Vagina (tissue), 2 donors: ENCODE measurements around the gene MYO7B.

Experiments used
- POLR2A ChIP-seq, 2 donors: fragments of 450-650 bp; IDR thresholded peaks; one replicate each; pipeline ENCODE4 v1.6.1; 2017; ENCODE audit warnings: antibody characterized with exemption in 2 of 2, mild to moderate bottlenecking in 2 of 2, moderate library complexity in 2 of 2
- TF ChIP-seq, protein P1 (sequence below), 3 experiments: fragments of 450-650 bp in 2 of 3; fragments of 200-600 bp in 1 of 3; sonication (generic) in 1 of 3; IDR thresholded peaks; one replicate each; pipeline ENCODE4 v1.5.1; 2017 to 2019; ENCODE audit warnings: antibody characterized with exemption in 3 of 3, mild to moderate bottlenecking in 2 of 3, moderate library complexity in 2 of 3

DNA sequence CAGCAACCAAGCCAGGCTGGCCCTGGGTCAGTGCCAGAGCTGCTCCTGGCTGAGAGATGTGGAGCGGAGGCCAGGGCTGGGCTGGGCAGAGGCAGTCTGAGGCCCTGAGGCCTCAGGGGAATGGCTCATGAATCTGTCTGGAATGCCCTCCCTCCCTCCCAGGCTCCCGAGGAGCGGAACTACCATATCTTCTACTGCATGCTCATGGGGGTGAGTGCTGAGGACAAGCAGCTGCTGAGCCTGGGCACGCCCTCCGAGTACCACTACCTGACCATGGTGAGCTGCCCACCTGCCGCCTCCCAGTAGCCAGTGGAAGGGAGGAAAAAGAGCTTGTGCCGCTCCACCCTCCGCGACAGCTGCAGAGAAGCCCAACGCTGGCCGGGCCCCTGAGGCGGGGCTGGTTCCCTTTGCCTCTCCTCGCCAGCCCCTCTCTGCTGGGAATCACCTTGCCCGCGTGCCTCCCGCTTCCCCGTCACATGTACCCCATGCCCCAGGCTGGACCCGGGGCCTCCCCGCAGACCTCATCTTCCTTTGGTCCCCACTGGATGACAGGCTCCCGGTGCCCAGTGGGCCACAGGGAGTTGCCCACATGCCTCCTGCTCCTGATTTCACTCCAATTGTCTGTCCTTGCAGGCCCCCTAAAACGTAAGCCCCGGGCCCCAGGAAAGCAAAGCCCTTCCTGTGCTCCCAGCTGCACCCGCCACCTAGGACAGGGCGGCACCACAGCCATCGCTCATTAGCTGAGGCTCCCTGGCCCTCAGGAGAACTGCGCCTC lies 41.1 kb downstream of the MYO7B start:
- TF ChIP-seq, protein P1, sequence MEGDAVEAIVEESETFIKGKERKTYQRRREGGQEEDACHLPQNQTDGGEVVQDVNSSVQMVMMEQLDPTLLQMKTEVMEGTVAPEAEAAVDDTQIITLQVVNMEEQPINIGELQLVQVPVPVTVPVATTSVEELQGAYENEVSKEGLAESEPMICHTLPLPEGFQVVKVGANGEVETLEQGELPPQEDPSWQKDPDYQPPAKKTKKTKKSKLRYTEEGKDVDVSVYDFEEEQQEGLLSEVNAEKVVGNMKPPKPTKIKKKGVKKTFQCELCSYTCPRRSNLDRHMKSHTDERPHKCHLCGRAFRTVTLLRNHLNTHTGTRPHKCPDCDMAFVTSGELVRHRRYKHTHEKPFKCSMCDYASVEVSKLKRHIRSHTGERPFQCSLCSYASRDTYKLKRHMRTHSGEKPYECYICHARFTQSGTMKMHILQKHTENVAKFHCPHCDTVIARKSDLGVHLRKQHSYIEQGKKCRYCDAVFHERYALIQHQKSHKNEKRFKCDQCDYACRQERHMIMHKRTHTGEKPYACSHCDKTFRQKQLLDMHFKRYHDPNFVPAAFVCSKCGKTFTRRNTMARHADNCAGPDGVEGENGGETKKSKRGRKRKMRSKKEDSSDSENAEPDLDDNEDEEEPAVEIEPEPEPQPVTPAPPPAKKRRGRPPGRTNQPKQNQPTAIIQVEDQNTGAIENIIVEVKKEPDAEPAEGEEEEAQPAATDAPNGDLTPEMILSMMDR (IDR thresholded peaks at IDR 0.05) = no peak
- TF ChIP-seq POLR2A (IDR thresholded peaks at IDR 0.05) = no peak
